ENCODE data around the gene AFAP1.

AFAP1 gene

GRCh38 chr4:7813674-7814073, 126.0 kb downstream of the AFAP1 start:
- no peak for TF ChIP-seq GATA3 (IDR thresholded peaks at IDR 0.05; ENCODE audit: low read depth, low read length)
- TF ChIP-seq GATA2 (IDR thresholded peaks at IDR 0.05; ENCODE audit: low read depth, low read length): no peak

DNA sequence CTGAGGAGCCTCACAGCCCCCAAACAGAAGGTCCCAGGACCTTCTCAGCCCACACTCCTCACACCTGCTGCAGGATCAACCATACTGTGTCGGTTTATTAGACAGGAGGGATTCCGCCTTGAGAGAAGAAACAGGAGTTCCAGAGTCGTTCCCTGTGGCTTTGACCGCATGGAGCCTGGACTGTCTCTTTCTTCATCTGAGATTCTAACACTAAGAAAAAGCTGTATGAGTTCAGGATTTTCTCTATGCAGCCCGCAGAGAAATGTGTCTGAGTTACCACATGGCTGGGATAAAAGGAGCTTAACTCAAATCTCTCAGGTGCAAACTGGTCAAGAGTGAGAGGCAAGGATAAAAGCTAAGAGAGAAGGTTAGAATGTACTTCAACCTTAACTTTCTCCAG, 126.7 kb downstream of the AFAP1 start:
- no peak for TF ChIP-seq GATA3 (IDR thresholded peaks at IDR 0.05; ENCODE audit: low read depth, low read length)
- no peak for TF ChIP-seq GATA2 (IDR thresholded peaks at IDR 0.05; ENCODE audit: low read depth, low read length)

DNA sequence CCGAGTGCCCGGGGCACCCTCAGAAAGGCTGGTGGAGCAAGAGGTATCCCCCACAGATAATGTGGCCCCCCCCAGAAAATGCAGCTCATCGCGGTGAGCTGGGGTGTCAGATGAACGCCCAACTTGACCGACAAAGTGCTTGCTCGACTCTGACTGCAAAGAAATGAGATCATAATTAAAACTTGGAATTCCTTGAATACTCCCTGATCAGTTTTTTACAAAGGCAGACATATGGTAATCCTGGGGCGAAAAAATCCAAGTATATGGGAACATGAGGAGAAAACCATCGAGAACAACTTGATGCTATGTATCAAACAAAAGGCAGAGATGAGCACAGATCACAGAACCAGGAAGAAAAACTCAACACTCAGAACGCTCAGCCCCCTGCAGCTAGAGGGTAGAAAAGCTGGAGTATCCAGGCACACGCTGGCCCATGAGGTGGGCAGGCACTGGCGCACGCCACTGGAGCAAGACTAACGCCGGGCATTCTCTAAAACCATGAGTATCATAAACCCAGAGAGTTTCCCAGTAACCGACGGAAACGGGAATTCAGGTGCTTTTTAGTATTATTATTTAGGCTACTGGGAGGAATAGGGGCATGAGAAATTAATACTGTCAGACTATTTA, 127.3 kb downstream of the AFAP1 start:
- TF ChIP-seq GATA2 (IDR thresholded peaks at IDR 0.05; ENCODE audit: low read depth, low read length) (no peak), GATA3 (IDR thresholded peaks at IDR 0.05; ENCODE audit: low read depth, low read length) (no peak)

- no peak for TF ChIP-seq GATA3 (IDR thresholded peaks at IDR 0.05; ENCODE audit: low read depth, low read length)
- TF ChIP-seq GATA2 (IDR thresholded peaks at IDR 0.05; ENCODE audit: low read depth, low read length): no peak
Observed at GRCh38 chr4:7811536-7812191, 128.0 kb downstream of the AFAP1 start.

- TF ChIP-seq GATA3 (IDR thresholded peaks at IDR 0.05; ENCODE audit: low read depth, low read length): no peak
- no peak for TF ChIP-seq GATA2 (IDR thresholded peaks at IDR 0.05; ENCODE audit: low read depth, low read length)
Observed at GRCh38 chr4:7810783-7811535, 128.7 kb downstream of the AFAP1 start.

DNA sequence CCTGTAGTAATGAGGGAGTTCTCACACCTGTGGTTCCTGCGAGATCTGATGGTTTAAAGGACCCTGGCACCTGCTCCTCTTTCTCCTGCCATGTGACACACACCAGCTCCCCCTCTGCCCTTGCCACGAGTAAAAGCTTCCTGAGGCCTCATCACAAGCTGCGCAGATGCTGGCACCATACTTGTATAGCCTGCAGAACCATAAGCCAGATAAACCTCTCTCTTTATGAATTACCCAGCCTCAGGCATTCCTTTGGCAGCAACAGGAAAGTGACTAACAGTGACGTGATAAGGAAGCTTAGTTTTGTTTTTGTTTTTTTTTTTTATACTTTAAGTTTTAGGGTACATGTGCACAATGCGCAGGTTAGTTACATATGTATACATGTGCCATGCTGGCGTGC, 130.9 kb downstream of the AFAP1 start:
- TF ChIP-seq GATA3 (IDR thresholded peaks at IDR 0.05; ENCODE audit: low read depth, low read length) (no peak), GATA2 (IDR thresholded peaks at IDR 0.05; ENCODE audit: low read depth, low read length) (no peak)

DNA sequence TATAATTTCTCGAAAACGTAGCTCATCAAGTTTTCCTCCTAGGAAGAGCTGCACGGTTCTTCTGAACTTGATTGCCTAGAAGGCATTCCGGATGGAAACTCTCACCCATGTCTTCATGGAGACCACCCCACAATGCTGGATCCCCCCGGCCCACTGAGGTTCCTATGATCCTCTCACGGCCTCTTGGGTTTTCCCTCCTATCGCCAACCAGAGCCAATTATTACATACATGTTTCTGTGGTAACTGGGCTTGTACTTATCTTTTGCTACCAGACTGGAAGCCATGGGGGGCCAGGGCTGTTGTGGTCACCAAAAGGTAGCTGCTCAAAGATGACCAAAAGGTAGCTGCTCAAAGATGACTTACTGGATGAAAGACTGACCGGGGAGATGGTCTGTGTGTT, 131.5 kb downstream of the AFAP1 start:
- TF ChIP-seq GATA3 (IDR thresholded peaks at IDR 0.05; ENCODE audit: low read depth, low read length) (no peak), GATA2 (IDR thresholded peaks at IDR 0.05; ENCODE audit: low read depth, low read length) (no peak)

DNA sequence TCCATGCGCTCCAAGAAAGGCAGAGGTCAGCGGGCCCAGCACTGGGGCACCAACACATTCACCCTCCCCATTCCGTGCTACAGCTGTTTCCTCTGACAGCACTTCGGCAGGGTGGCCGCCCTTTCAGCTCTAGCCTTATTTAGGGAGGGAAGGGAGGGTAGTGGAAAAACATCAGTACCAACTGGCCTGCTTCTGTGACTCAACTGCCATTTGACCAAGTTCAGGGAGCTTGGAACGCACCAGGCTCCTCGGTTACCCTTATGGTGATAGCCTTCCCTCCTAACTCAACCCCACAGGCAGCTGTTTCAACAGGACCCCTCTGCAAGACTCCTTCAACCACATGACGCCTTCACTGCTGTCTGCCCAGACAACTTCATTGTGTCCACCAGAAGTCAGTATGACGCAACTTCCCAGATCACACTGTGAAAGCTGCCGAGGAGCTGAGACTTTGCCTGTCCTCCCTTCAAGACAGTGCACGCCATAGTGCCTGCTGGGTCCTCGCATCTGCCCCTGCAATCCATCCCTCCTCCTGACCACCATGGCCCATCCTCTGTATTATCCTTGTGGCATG, 132.2 kb downstream of the AFAP1 start:
- TF ChIP-seq GATA3 (IDR thresholded peaks at IDR 0.05; ENCODE audit: low read depth, low read length) (no peak), GATA2 (IDR thresholded peaks at IDR 0.05; ENCODE audit: low read depth, low read length) (no peak)

GRCh38 chr4:7806338-7807090, 133.1 kb downstream of the AFAP1 start:
- TF ChIP-seq GATA2 (IDR thresholded peaks at IDR 0.05; ENCODE audit: low read depth, low read length) (no peak), GATA3 (IDR thresholded peaks at IDR 0.05; ENCODE audit: low read depth, low read length) (no peak)

GRCh38 chr4:7805533-7806337, 133.9 kb downstream of the AFAP1 start:
- TF ChIP-seq GATA3 (IDR thresholded peaks at IDR 0.05; ENCODE audit: low read depth, low read length) (no peak), GATA2 (IDR thresholded peaks at IDR 0.05; ENCODE audit: low read depth, low read length) (no peak)

- TF ChIP-seq GATA3 (IDR thresholded peaks at IDR 0.05; ENCODE audit: low read depth, low read length) (no peak), GATA2 (IDR thresholded peaks at IDR 0.05; ENCODE audit: low read depth, low read length) (no peak)
Observed at GRCh38 chr4:7804756-7805385, 134.8 kb downstream of the AFAP1 start.

GRCh38 chr4:7803992-7804755, 135.5 kb downstream of the AFAP1 start:
- TF ChIP-seq GATA3 (IDR thresholded peaks at IDR 0.05; ENCODE audit: low read depth, low read length): no peak
- TF ChIP-seq GATA2 (IDR thresholded peaks at IDR 0.05; ENCODE audit: low read depth, low read length): no peak

Data from SH-SY5Y (cell line).